Spleen (tissue), 11 donors: Measurements from ENCODE around the gene TOP1. TPM values are rescaled to one million over a fixed set of nuclear protein-coding genes. Genes with fewer than 3 reads are reported as not detected.
A peak's percentile ranks its signal among the peaks of the same experiment; 100 is the strongest.
"Not testable (repeated sequence)": the region's sequence is repeated elsewhere in the genome, so short reads cannot be mapped to it uniquely, and the experiment has no call there.

Experiments
- DNase-seq: peaks from one replicate; pipeline ENCODE4 v3.0.0-alpha.2; 2020
- H3K27ac ChIP-seq, 8 donors: fragments of 200-600 bp; sonication (generic) in 7 of 8; 1 replicate in 4 of 8; 2 replicates in 4 of 8; pipeline versions ENCODE4 v1.5.0 to v1.8.0; 2016 to 2021; ENCODE audit warnings: inconsistent platforms in 4 of 8, mild to moderate bottlenecking in 4 of 8, moderate library complexity in 1 of 8
- H3K27me3 ChIP-seq, 7 donors: fragments of 200-600 bp; sonication (generic) in 6 of 7; replicated peaks in 1 of 7; 1 replicate in 4 of 7; 2 replicates in 3 of 7; pipeline versions ENCODE4 v1.5.0 to v1.8.0; 2016 to 2021; ENCODE audit warnings: inconsistent platforms in 3 of 7, mild to moderate bottlenecking in 1 of 7
- H3K36me3 ChIP-seq, 6 donors: fragments of 200-600 bp; sonication (generic) in 5 of 6; 1 replicate in 4 of 6; 2 replicates in 2 of 6; pipeline versions ENCODE4 v1.5.0 to v1.8.0; 2016 to 2021; ENCODE audit warnings: inconsistent platforms in 2 of 6
- H3K4me1 ChIP-seq, 6 donors: fragments of 200-600 bp; sonication (generic) in 5 of 6; 1 replicate in 3 of 6; 2 replicates in 3 of 6; pipeline versions ENCODE4 v1.5.0 to v1.8.0; 2016 to 2021; ENCODE audit warnings: inconsistent platforms in 3 of 6
- H3K4me3 ChIP-seq, 8 donors: fragments of 200-600 bp; sonication (generic) in 7 of 8; 1 replicate in 4 of 8; 2 replicates in 4 of 8; pipeline versions ENCODE4 v1.5.0 to v1.8.0; 2016 to 2021; ENCODE audit warnings: inconsistent platforms in 4 of 8, mild to moderate bottlenecking in 4 of 8, moderate library complexity in 2 of 8
- H3K9me3 ChIP-seq, 8 donors: fragments of 200-600 bp; sonication (generic) in 7 of 8; 1 replicate in 4 of 8; 2 replicates in 4 of 8; pipeline versions ENCODE4 v1.5.0 to v1.8.0; 2016 to 2021; ENCODE audit warnings: inconsistent platforms in 4 of 8
- CTCF ChIP-seq, 11 experiments: fragments of 200-600 bp in 7 of 11; fragments of 450-650 bp in 4 of 11; sonication (generic) in 4 of 11; IDR thresholded peaks in 8 of 11; conservative IDR thresholded peaks in 3 of 11; 1 replicate in 7 of 11; 2 replicates in 4 of 11; pipeline versions ENCODE4 v1.4.0 to v1.8.0; 2016 to 2021; ENCODE audit warnings: antibody characterized with exemption in 11 of 11, inconsistent platforms in 4 of 11, mild to moderate bottlenecking in 1 of 11
- POLR2A ChIP-seq, 3 donors: fragments of 450-650 bp; IDR thresholded peaks; one replicate each; pipeline ENCODE4 v1.5.1; 2017; ENCODE audit warnings: antibody characterized with exemption in 3 of 3, mild to moderate bottlenecking in 1 of 3
- POLR2AphosphoS5 ChIP-seq, 3 donors: sonication (generic); formaldehyde crosslinking; IDR thresholded peaks; one replicate each; pipeline ENCODE4 v1.5.1; 2017; ENCODE audit warnings: antibody characterized with exemption in 3 of 3
- WGBS, 5 donors: extraction: QIAGEN DNeasy Blood & Tissue Kit in 3 of 5; methylation state at CpG; one replicate each; pipeline versions ENCODE4 v1.1.5 to v1.1.7; 2013 to 2018; 5-methylcytosine and 5-hydroxymethylcytosine counted together
- intact Hi-C: fragments of 100-400 bp; cut with DNase I; formaldehyde crosslinking; loops from one replicate; pipeline ENCODE4 v1.15.0; 2023; ENCODE audit warnings: low total_unique reads
- polyA plus RNA-seq, 3 donors: library from polyadenylated mRNA; stranded (reverse); fragments of 200-250 nt; gene quantifications; one replicate each; pipeline ENCODE4 v1.2.1, GENCODE V29; 2013
- total RNA-seq, 7 donors: library from RNA; depleted of rRNA in 3 of 7; stranded (reverse); fragments of >200 nt in 3 of 7; fragmentation: NEBNext Ultra II Directional in 4 of 7; extraction: Animal tissue kit (Norgen Biotek cat#: 25700) in 4 of 7; gene quantifications; one replicate each; pipeline versions ENCODE4 v1.1.0 to v1.2.1, GENCODE V29; 2016 to 2021
- donor health status: healthy with polysubstance abuse.
- donor health status: DM: no; HTN: no; CAD: no; lungs with moderate emphysema.
- donor health status: DM: no; HTN: no; CAD: no.
- donor health status: Bipolar disorder and iron deficiency.
- donor health status: healthy.
- donor health status: DM: no; HTN: no; CAD: no.
- donor health status: DM: yes; HTN: yes; CAD: no.

Gene TOP1
- total and polyA plus RNA-seq, 10 donors: 20.7 to 74.6 (median 44.8) TPM

DNA sequence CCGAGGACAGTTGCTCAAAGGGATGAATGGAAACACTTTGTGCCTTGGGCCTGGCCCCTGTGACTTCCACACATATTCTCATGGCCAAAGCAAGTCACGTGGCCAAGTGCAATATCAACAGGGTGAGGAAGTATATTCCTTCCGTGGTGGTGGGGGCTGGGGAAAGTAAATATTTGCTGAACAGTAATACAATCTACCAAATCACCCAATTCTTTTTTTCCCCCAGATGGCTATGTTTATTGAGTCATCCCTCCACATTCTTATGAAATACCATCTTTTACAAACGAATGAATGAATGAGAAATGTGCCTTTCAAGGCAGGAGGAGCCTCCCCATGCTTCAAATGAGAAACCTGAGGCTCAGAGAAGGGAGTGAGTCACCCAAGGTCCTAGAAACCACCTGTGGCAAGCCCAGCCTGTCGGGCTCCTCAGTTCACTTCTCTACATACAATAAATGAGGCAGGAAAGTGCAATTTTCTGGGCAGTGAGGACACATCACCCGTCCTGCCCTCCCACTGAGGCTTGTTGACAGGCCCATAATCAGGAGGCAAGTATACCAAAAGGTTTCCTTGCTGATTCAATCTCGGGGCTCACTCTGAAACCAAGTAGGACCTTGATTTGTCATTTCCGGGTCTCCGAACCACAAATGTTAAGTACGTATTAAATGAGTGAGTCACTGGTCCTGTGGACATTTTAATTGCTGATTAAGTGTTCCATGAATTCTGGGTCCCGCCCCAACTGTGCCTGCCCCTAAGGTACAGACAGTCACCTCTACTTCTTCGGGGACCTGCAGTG lies 25.3 kb upstream of the TOP1 start:
- Histone ChIP-seq H3K27me3 (no peaks in the 10 kb centered on the region), H3K9me3 (peaks cover 0 to 12% (median 4%) of the 10 kb centered on the region in 8 donors), H3K4me3 (peak overlapping the region in 1 of 8 donors; percentile 5), H3K36me3 (no peaks in the 10 kb centered on the region), H3K27ac (peak overlapping the region in 7 of 8 donors; percentile 42 to 84 (median 60)), H3K4me1 (peaks cover 13 to 65% (median 40%) of the 10 kb centered on the region in 6 donors)
- no peak for DNase-seq
- peak in 2 of 3 donors; percentile 13 to 63 for TF ChIP-seq POLR2AphosphoS5 (IDR thresholded peaks at IDR 0.05)
- no peak for TF ChIP-seq POLR2A (IDR thresholded peaks at IDR 0.05)
- WGBS, 5 donors: 38 to 64% (median 43%) methylated on average over 12 of the region's 12 CpGs
- intact Hi-C loops: no loop called here

DNA sequence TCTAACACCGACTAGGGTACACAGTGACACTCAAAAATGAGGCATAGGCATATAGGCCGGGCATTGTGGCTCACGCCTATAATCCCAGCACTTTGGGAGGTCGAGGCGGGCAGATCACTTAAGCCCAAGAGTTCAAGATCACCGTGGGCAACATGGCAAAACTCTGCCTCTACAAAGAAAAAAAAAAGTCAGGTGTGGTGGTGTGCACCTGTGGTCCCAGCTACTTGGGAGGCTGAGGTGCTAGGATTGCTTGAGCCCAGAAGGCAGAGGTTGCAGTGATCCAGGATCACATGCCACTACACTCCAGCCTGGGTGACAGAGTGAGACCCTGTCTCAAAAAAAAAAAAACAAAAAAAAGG lies 24.7 kb upstream of the TOP1 start:
- 94 to 97% (median 95%) methylated on average over 6 of the region's 6 CpGs for WGBS, 5 donors
- intact Hi-C loops: not testable (repeated sequence)

DNA sequence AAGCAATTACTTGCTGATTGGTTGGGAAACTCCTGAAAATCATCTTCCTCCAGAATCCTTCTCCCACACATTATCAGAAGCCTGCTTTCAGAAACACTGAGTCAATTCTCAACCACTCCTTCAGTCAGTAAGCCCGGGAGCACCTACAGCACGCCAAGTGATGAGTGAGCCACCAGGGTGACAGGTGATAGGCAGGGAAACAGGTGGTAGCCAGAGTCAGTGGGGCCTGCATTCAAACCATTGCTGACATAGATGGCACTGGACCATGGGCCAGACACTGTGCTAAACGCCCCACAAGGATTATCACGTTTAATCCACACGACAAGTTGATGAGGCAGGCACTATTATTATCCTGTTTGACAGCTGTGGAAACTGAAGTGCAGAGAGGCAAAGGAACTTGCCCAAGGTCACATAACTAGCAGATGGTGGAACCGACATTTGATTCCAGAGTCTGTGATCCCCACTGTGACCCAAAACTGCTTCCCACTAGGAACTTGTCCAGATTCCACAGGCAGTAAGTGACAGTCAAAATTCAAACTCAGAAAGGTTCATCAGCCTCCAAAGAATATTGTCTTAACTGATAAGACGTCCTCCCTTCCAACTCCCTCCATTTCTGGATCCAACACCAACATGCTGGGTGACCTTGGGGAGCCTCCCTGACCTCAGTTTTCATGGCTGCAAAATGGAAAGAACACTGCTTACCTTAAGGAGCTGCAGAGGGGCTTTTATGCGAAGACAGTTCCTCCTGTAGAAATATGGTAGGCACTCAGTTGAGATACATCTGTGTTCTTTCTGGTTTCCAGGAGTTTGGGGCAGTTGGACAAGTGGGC lies 23.9 kb upstream of the TOP1 start:
- 64 to 78% (median 71%) methylated on average over 8 of the region's 8 CpGs for WGBS, 5 donors
- TF ChIP-seq CTCF (IDR thresholded peaks at IDR 0.05 in 8 of 11, conservative IDR thresholded peaks at IDR 0.05 in 3 of 11) (no peak), POLR2AphosphoS5 (IDR thresholded peaks at IDR 0.05) (no peak), POLR2A (IDR thresholded peaks at IDR 0.05) (no peak)
- Histone ChIP-seq H3K4me3 (no peak overlapping the region), H3K4me1 (peaks cover 13 to 76% (median 45%) of the 10 kb centered on the region in 6 donors), H3K36me3 (no peaks in the 10 kb centered on the region), H3K27ac (peak overlapping the region in 6 of 8 donors; percentile 7 to 84 (median 66)), H3K27me3 (no peaks in the 10 kb centered on the region), H3K9me3 (peaks cover 0 to 12% (median 4%) of the 10 kb centered on the region in 8 donors)
- intact Hi-C loops: no loop called here
- no peak for DNase-seq

More for the DNA sequence above, 24.7 kb upstream of the TOP1 start:
- DNase-seq, H3K27me3 ChIP-seq, H3K4me3 ChIP-seq, H3K36me3 ChIP-seq: not testable (repeated sequence)
- Histone ChIP-seq H3K27ac (peak overlapping the region in 7 of 8 donors; percentile 42 to 84 (median 60)), H3K9me3 (peaks cover 0 to 12% (median 4%) of the 10 kb centered on the region in 8 donors), H3K4me1 (peaks cover 13 to 68% (median 43%) of the 10 kb centered on the region in 6 donors)

DNA sequence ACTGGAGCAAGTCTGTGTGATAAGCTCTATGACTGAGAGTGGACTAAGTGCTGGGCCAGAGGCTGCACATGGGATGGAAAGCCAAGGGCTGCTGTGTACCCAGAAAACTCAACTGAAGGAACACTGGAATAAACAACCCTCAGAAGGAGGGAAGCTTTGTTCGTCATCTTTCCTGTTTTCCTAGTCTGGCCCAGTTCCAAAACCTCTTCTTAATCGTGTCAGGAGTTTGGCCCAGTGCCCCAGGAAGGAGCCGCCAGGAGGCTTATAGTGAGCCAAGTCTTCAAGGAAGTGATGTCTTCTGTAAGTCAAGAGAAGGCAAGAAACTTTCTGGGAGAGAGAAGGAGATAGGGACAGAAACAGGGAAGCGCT lies 23.3 kb upstream of the TOP1 start:
- H3K4me1 ChIP-seq: peaks cover 13 to 81% (median 45%) of the 10 kb centered on the region in 6 donors

More for the DNA sequence above, 23.3 kb upstream of the TOP1 start:
- 30 to 44% (median 33%) methylated on average over 3 to 4 of the region's 4 CpGs for WGBS, 5 donors
- Histone ChIP-seq H3K4me3 (no peak overlapping the region), H3K27ac (peak overlapping the region in 5 of 8 donors; percentile 44 to 84 (median 71)), H3K27me3 (no peaks in the 10 kb centered on the region), H3K36me3 (no peaks in the 10 kb centered on the region), H3K9me3 (peaks cover 0 to 12% (median 4%) of the 10 kb centered on the region in 8 donors)
- no peak for DNase-seq
- intact Hi-C loops: no loop called here
- TF ChIP-seq CTCF (IDR thresholded peaks at IDR 0.05 in 8 of 11, conservative IDR thresholded peaks at IDR 0.05 in 3 of 11): no peak
- TF ChIP-seq POLR2AphosphoS5 (IDR thresholded peaks at IDR 0.05): peak in 1 of 3 donors; percentile 70
